Measurements from ENCODE around the gene CAB39L.

Gene CAB39L

GRCh38 chr13:49287995-49288394, 155.9 kb downstream of the CAB39L start:
- no peak for ATAC-seq
- no peak for DNase-seq

GRCh38 chr13:49279885-49280284, 164.0 kb downstream of the CAB39L start:
- ATAC-seq = no peak

GRCh38 chr13:49279112-49279511, 164.8 kb downstream of the CAB39L start:
- DNase-seq (no peak), ATAC-seq (no peak)

More at GRCh38 chr13:49279885-49280284, 164.0 kb downstream of the CAB39L start:
- DNase-seq = no peak

- ATAC-seq = no peak
- no peak for DNase-seq
These were observed 165.7 kb downstream of the CAB39L start for GRCh38 chr13:49278211-49278610.

- ATAC-seq = no peak
- DNase-seq = no peak
These were observed 171.6 kb downstream of the CAB39L start for GRCh38 chr13:49272296-49272695.

- DNase-seq = no peak
- ATAC-seq = peak; percentile 72
These were observed 172.6 kb downstream of the CAB39L start for GRCh38 chr13:49271264-49271663.

- ATAC-seq = no peak
- no peak for DNase-seq
These were observed 178.0 kb downstream of the CAB39L start for GRCh38 chr13:49265822-49266221.

GRCh38 chr13:49262634-49263033, 181.2 kb downstream of the CAB39L start:
- ATAC-seq = no peak
- no peak for DNase-seq

- DNase-seq (no peak), ATAC-seq (no peak)
These were observed 184.3 kb downstream of the CAB39L start for GRCh38 chr13:49259586-49259985.
